PFSK-1 (cell line): ENCODE measurements around the gene CAMSAP1.

ENCODE experiments used
- FOXP2 ChIP-seq: optimal IDR thresholded peaks from 2 replicates; pipeline ENCODE3; 2011; ENCODE audit warnings: borderline replicate concordance, control low read depth, inconsistent platforms; ENCODE audit not compliant: insufficient read depth; ENCODE audit errors: extremely low read length, extremely low read depth
- POLR2AphosphoS5 ChIP-seq: IDR thresholded peaks from 2 replicates; pipeline ENCODE4 v1.6.1; 2012; ENCODE audit warnings: low read depth, mild to moderate bottlenecking, control low read depth, low read length, moderate library complexity
- SIN3A ChIP-seq: IDR thresholded peaks from 2 replicates; pipeline ENCODE4 v1.6.1; 2012; ENCODE audit warnings: mild to moderate bottlenecking, low read length, moderate library complexity, borderline replicate concordance; ENCODE audit not compliant: insufficient read depth
- TAF1 ChIP-seq: IDR thresholded peaks from 2 replicates; pipeline ENCODE4 v1.6.1; 2012; ENCODE audit warnings: low read length, control low read depth, borderline replicate concordance; ENCODE audit not compliant: insufficient read depth

DNA sequence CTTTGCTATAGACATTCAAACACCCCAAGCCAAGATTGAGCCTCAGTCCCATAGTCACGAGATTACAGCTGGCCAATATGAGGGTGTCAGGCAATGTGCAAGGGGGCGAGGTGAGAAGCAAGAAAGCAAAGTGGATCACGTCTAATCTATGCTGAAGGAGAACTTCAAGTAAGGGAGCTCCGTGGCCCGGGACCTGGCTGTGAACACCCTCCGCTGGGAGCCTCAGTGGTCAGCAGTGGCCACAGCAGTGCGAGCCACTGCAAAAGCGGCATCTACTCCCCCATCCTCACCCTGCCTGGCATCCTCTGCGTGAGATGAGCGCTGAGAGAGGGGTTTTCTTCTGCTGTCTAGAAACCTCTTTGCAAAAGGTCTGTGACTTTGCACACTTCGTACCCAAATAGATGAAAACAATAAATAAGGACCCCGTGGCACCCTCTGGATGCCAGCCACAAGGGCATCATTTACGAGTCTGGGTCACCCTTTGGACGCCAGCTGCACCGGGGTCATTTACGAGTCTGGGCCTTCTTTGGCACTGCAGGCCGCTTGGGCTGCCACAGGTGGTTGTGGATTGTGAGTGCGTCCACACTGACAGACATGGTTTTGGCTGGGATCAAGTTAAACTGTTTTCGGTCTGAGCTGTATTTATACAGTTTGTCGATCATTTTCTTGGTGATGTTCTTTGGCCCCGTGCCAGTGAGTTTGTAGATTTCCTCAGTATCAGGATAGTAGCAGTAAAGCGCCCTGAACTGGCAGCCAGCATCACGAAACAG is 96.4 kb downstream of the CAMSAP1 start:
- TF ChIP-seq FOXP2 (no peak), POLR2AphosphoS5 (no peak), SIN3A (no peak), TAF1 (no peak)
